Anterior cingulate cortex (tissue), 58 donors: ENCODE measurements around the gene SPDYE6.
"Not testable (repeated sequence)": the region's sequence is repeated elsewhere in the genome, so short reads cannot be mapped to it uniquely, and the experiment has no call there.

ENCODE experiments used
- DNase-seq, 58 donors: peaks; one replicate each; lab custom pipeline; 2025; lab: John Stamatoyannopoulos, UW

Gene SPDYE6

GRCh38 chr7:102365390-102365789, 9.1 kb upstream of the SPDYE6 start:
- not testable (repeated sequence) for DNase-seq

DNA sequence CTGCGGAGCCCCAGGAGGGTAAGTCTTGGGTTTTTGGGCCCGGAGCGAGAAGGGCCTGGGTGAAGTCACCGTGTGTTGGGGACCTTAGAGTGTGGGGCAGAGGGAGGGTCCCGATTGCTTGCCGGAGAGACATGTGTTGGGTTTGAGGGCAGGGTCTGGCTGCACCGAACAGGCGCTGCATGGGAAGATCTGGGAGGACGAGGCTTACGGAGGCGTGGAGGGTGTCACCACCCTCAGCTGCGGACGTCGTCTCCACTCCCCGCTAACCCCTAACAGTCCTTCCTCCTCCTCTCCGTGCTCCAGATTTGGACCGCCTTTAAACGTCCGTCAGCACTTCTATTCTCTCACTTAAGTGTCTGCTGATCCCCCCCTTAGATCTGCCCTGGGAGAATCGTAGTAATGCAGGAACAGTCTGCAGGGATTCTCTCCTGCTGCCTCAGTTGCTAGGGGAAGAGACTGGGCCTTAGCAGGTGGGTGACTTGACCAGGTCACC, 8.2 kb upstream of the SPDYE6 start:
- not testable (repeated sequence) for DNase-seq

DNA sequence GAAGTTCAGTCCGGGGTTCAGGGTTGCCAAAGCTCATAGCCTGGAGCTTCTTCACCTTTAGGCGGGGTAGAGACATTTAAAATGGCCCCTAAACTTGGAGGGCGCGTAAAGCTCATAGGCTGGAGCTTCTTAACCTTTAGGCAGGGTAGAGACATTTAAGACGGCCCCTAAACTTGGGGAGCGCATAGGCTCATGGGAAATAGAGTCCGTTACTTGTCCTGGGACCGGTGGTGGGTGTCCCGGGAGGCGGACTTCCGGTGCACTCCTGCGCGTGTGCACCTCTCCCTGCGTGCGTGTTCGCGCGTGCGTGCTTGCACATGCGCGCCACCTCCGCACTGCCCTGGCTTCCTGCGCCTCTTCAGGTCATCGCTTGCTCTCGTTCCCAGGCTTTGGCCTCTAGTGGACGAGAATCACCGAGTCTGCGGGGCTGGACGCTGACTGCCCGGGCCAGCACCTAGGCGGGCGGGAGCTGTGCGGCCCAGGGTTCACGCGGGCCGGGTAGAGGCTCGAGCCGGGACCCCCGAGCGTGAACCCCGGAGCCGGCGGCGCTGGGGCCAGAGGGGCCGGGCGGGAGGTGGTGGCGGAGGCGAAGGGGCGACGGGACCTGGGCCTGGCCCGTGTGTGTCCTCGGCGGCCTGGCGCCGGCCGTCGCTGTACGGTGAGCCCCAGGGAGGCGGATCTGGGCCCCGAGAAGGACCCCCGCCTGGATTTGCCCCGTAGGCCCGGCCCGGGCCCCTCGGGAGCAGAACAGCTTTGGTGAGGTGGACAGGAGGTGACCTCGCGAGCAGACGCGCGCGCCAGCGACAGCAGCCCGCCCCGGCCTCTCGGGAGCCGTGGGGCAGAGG, 7.5 kb upstream of the SPDYE6 start:
- DNase-seq = peak; percentile 72 to 99 (median 95)

GRCh38 chr7:102346983-102347382, 9.3 kb downstream of the SPDYE6 start:
- not testable (repeated sequence) for DNase-seq

DNA sequence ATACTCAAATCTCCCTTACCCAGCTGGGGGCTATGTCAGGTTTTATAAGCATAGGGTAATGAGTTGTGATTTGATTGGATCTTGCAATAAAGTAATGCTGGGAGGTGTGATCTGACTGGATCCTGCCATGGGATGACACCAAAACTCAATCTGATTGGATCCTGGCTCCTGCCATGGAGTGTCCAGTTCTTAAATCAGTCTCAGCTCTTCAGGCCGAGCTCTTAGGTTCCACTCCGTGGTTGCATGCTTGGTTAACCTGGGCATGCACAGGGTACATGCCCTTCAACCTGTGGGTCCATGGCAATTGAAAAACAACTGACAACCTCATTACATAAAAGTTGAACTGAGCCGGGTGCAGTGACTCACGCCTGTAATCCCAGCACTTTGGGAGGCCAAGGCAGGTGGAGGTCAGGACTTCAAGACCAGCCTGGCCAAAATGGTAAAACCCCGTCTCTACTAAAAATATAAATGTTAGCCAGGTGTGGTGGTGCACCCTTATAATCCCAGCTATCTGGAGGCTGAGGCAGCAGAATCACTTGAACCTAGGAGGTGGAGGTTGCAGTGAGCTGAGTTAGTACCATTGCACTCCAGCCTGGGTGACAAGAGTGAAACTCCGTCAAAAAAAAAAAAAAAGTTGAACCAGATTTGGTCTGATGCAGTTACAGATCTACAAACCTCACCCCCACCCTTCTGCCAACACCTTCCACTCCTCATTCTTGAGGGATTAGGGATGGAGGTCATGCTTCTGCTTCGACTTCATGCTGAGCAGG, 15.5 kb downstream of the SPDYE6 start:
- not testable (repeated sequence) for DNase-seq

DNA sequence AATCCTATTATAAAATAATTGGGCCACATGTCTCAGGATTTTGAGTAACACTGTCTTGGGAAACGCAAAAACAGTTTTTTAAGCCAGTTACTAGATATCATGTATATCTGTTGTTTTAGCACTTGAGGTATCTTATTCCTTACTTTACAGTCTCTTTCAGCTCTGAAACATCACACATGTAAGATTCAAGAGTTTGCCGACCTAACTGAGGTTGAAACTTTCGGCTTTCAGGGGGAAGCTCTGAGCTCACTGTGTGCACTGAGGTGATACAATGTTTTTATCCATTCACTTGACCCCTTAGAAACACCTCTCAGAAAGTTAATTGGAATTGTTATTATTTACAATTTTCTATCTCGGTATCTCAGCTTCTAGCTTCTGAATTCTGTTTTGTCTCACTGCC, 18.8 kb downstream of the SPDYE6 start:
- not testable (repeated sequence) for DNase-seq

GRCh38 chr7:102337002-102337401, 19.2 kb downstream of the SPDYE6 start:
- not testable (repeated sequence) for DNase-seq

DNA sequence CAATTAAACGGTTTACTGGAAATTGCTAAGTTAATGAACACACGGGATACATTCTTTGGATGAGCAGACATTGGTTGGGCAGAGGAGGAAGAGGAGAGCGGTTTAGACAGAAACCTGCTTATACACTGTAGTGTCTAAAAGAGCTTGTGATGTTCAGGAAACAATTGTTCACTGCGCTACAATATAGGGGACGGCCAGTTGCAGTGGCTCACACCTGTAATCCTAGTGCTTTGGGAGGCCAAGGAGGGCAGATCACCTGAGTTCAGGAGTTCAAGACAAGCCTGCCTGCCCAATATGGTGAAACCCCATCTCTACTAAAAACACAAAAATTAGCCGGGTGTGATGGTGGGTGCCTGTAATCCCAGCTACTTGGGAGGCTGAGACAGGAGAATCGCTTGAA, 20.7 kb downstream of the SPDYE6 start:
- not testable (repeated sequence) for DNase-seq

- DNase-seq = not testable (repeated sequence)
Observed at GRCh38 chr7:102330666-102331460, 25.4 kb downstream of the SPDYE6 start.

GRCh38 chr7:102329366-102329765, 26.9 kb downstream of the SPDYE6 start:
- DNase-seq = not testable (repeated sequence)

- not testable (repeated sequence) for DNase-seq
Observed at GRCh38 chr7:102328863-102329262, 27.4 kb downstream of the SPDYE6 start.

- not testable (repeated sequence) for DNase-seq
Observed at GRCh38 chr7:102327183-102327582, 29.1 kb downstream of the SPDYE6 start.

- no peak for DNase-seq
Observed at GRCh38 chr7:102326157-102326889, 29.9 kb downstream of the SPDYE6 start.

DNA sequence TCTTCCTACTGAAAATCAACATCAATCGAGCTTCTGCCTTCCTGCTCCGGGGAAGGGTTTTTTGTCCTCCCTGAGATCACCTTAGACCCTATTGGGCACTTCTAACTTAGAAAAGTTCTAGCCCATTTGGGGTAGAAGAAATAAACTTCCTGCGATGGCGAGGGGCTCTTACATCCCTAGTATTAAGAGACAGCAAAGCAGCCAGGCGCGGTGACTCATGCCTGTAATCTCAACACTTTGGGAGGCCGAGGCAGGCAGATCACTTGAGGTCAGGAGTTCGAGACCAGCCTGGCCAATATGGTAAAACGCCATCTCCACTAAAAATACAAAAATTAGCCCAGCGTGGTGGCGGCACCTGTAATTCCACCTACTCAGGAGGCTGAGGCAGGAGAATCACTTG, 31.1 kb downstream of the SPDYE6 start:
- DNase-seq = not testable (repeated sequence)

- no peak for DNase-seq
Observed at GRCh38 chr7:102323914-102324195, 32.4 kb downstream of the SPDYE6 start.

DNA sequence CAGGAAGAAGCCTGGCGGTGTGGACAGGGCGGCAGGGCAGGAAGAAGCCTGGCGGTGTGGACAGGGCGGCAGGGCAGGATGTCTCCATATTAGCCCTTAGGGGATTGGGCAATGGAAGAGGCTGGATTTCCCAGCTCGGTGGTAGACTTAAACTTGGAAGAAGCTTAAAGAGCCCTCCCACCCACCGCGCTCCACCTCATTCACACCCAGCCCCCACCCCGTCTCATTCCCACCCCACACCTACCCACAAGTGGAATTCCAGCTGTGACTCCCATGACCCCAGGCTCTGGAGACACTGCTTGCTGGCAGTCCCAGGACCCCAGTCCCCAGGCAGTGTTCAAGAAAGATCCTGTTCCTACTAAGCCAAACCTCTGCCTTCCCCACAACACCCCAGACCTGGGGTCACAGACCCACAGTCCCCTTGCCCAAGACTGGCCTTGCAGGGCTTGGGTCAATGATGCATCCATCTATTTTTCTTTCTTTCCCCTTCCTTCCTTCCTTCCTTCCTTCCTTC, 34.0 kb downstream of the SPDYE6 start:
- no peak for DNase-seq

DNA sequence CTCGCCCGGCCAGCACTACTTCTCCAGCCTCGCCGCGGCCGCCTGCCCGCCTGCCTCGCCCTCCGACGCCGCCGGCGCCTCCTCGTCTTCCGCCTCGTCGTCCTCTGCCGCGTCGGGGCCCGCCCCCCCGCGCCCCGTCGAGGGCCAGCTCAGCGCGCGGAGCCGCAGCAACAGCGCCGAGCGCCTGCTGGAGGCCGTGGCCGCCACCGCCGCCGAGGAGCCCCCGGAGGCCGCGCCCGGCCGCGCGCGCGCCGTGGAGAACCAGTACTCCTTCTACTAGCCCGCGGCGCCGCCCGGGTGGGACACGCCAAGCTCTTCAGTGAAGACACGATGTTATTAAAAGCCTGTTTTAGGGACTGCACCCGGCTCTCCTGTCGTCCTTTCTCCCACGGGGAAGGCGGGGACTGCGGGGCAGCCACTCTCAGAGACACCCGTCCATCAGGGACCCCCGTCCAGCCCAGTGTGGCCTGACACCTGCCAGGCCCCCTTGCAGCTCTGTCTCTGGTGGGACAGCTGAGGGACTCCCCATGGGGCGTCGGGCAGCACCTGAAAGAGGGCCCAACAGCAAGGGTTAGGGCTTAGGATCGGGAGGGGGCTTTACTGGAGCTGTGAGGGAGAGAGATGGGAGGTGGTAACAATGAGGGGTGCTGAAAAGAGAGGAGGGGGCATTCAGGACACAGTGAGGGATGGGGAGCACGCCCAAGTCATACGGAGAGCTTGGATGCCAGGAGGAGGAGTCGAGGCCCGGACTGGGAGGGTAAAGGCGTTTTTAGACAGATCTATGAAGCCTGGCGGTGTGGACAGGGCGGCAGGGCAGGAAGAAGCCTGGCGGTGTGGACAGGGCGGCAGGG, 34.7 kb downstream of the SPDYE6 start:
- DNase-seq = no peak

GRCh38 chr7:102320601-102321350, 35.5 kb downstream of the SPDYE6 start:
- no peak for DNase-seq
